Ectodermal cell (in vitro differentiated cells): ENCODE data around the gene MCM6.

ENCODE experiments used
- H3K27ac ChIP-seq: 2 replicates; pipeline ENCODE4 v1.7.0; 2013; ENCODE audit warnings: mild to moderate bottlenecking, low read depth, low read length; ENCODE audit not compliant: insufficient read depth, poor library complexity, severe bottlenecking
- H3K27me3 ChIP-seq: 2 replicates; pipeline ENCODE4 v1.7.0; 2013; ENCODE audit warnings: mild to moderate bottlenecking, low read length; ENCODE audit not compliant: insufficient read depth, control insufficient read depth, poor library complexity, severe bottlenecking
- H3K36me3 ChIP-seq: one replicate; pipeline ENCODE4 v1.7.0; 2013; ENCODE audit warnings: low read length; ENCODE audit not compliant: control insufficient read depth, insufficient read depth
- H3K4me1 ChIP-seq: one replicate; pipeline ENCODE4 v1.7.0; 2013; ENCODE audit warnings: low read length; ENCODE audit not compliant: control insufficient read depth, insufficient read depth
- H3K4me3 ChIP-seq: 2 replicates; pipeline ENCODE4 v1.7.0; 2013; ENCODE audit warnings: low read depth, low read length, control low read depth; ENCODE audit not compliant: insufficient read depth
- H3K9me3 ChIP-seq: 2 replicates; pipeline ENCODE4 v1.7.0; 2013; ENCODE audit warnings: mild to moderate bottlenecking, low read length, moderate library complexity; ENCODE audit not compliant: control insufficient read depth
- WGBS, 2 experiments: methylation state at CpG; one replicate each; pipeline ENCODE4 v1.1.7; 2013; ENCODE audit warnings: missing lambda C conversion rate in 2 of 2; 5-methylcytosine and 5-hydroxymethylcytosine counted together

The MCM6 gene

GRCh38 chr2:135844301-135844895, 31.8 kb downstream of the MCM6 start:
- no peak overlapping the region for H3K4me3 ChIP-seq
- no peak overlapping the region for H3K27ac ChIP-seq
- 95 to 97% methylated on average over 11 to 12 of the region's 12 CpGs for WGBS, 2 experiments
- no peaks in the 10 kb centered on the region for H3K9me3 ChIP-seq
- H3K36me3 ChIP-seq = peaks cover 56% of the 10 kb centered on the region
- no peaks in the 10 kb centered on the region for H3K27me3 ChIP-seq
- no peaks in the 10 kb centered on the region for H3K4me1 ChIP-seq

- Histone ChIP-seq H3K4me1 (no peaks in the 10 kb centered on the region), H3K27me3 (no peaks in the 10 kb centered on the region), H3K9me3 (no peaks in the 10 kb centered on the region), H3K27ac (no peak overlapping the region), H3K36me3 (peaks cover 56% of the 10 kb centered on the region), H3K4me3 (no peak overlapping the region)
- WGBS, 2 experiments = 92 to 95% methylated on average over 2 to 3 of the region's 3 CpGs
Observed at GRCh38 chr2:135843671-135844070, 32.6 kb downstream of the MCM6 start.

GRCh38 chr2:135840601-135841000, 35.6 kb downstream of the MCM6 start:
- Histone ChIP-seq H3K27me3 (no peaks in the 10 kb centered on the region), H3K9me3 (no peaks in the 10 kb centered on the region), H3K4me3 (no peak overlapping the region), H3K36me3 (peaks cover 41% of the 10 kb centered on the region), H3K27ac (no peak overlapping the region), H3K4me1 (no peaks in the 10 kb centered on the region)
- 93 to 96% methylated on average over 2 of the region's 2 CpGs for WGBS, 2 experiments

- no peaks in the 10 kb centered on the region for H3K9me3 ChIP-seq
- no peak overlapping the region for H3K4me3 ChIP-seq
- no peaks in the 10 kb centered on the region for H3K4me1 ChIP-seq
- no peaks in the 10 kb centered on the region for H3K27me3 ChIP-seq
- H3K36me3 ChIP-seq = peaks cover 37% of the 10 kb centered on the region
- 86 to 100% methylated on average over 1 to 2 of the region's 2 CpGs for WGBS, 2 experiments
- H3K27ac ChIP-seq = no peak overlapping the region
Observed at GRCh38 chr2:135839713-135840112, 36.5 kb downstream of the MCM6 start.

- Histone ChIP-seq H3K27me3 (no peaks in the 10 kb centered on the region), H3K4me3 (no peak overlapping the region), H3K9me3 (no peaks in the 10 kb centered on the region), H3K36me3 (peaks cover 26% of the 10 kb centered on the region), H3K27ac (no peak overlapping the region), H3K4me1 (no peaks in the 10 kb centered on the region)
- WGBS, 2 experiments = 91 to 93% methylated on average over 2 to 3 of the region's 3 CpGs
Observed at GRCh38 chr2:135838502-135838901, 37.7 kb downstream of the MCM6 start.

- Histone ChIP-seq H3K4me3 (no peak within 1 kb of the TSS), H3K4me1 (no peaks in the 10 kb centered on the region), H3K36me3 (peaks cover 11% of the 10 kb centered on the region), H3K27me3 (no peaks in the 10 kb centered on the region), H3K9me3 (no peaks in the 10 kb centered on the region), H3K27ac (no peak within 1 kb of the TSS)
- 93 to 95% methylated on average over 12 of the region's 12 CpGs for whole genome bisulfite sequencing, 2 experiments
Observed at GRCh38 chr2:135836596-135837270, 39.5 kb downstream of the MCM6 start, which contains the start of gene LCT. TSS of gene LCT (minus strand) at chr2:135837184. CDS start at chr2:135837169, 15 bp downstream.

GRCh38 chr2:135832891-135833290, 43.4 kb downstream of the MCM6 start:
- H3K27me3 ChIP-seq = no peaks in the 10 kb centered on the region
- no peaks in the 10 kb centered on the region for H3K9me3 ChIP-seq
- no peak overlapping the region for H3K4me3 ChIP-seq
- 87 to 96% methylated on average over 6 of the region's 6 CpGs for WGBS, 2 experiments
- no peak overlapping the region for H3K27ac ChIP-seq
- H3K36me3 ChIP-seq = no peaks in the 10 kb centered on the region
- H3K4me1 ChIP-seq = no peaks in the 10 kb centered on the region

- H3K4me1 ChIP-seq = no peaks in the 10 kb centered on the region
- no peaks in the 10 kb centered on the region for H3K36me3 ChIP-seq
- H3K27ac ChIP-seq = no peak overlapping the region
- H3K9me3 ChIP-seq = no peaks in the 10 kb centered on the region
- WGBS, 2 experiments = 86 to 87% methylated on average over 14 of the region's 14 CpGs
- H3K27me3 ChIP-seq = no peaks in the 10 kb centered on the region
- no peak overlapping the region for H3K4me3 ChIP-seq
Observed at GRCh38 chr2:135831180-135831812, 44.9 kb downstream of the MCM6 start.

- 95 to 97% methylated on average over 12 of the region's 13 CpGs for WGBS, 2 experiments
Observed at GRCh38 chr2:135829378-135830135, 46.7 kb downstream of the MCM6 start.

GRCh38 chr2:135826544-135826943, 49.7 kb downstream of the MCM6 start:
- no peaks in the 10 kb centered on the region for H3K9me3 ChIP-seq
- H3K4me1 ChIP-seq = no peaks in the 10 kb centered on the region
- 87% methylated on average over 6 of the region's 6 CpGs for WGBS, 2 experiments
- no peaks in the 10 kb centered on the region for H3K36me3 ChIP-seq
- no peak overlapping the region for H3K4me3 ChIP-seq
- H3K27ac ChIP-seq = no peak overlapping the region
- H3K27me3 ChIP-seq = no peaks in the 10 kb centered on the region

More at GRCh38 chr2:135829378-135830135, 46.7 kb downstream of the MCM6 start:
- H3K4me3 ChIP-seq = no peak overlapping the region
- no peaks in the 10 kb centered on the region for H3K36me3 ChIP-seq
- no peaks in the 10 kb centered on the region for H3K9me3 ChIP-seq
- H3K27ac ChIP-seq = no peak overlapping the region
- H3K4me1 ChIP-seq = no peaks in the 10 kb centered on the region
- H3K27me3 ChIP-seq = no peaks in the 10 kb centered on the region
